IMR-90 (cell line): Measurements from ENCODE around the gene RELL1. TPM values are rescaled to one million over a fixed set of nuclear protein-coding genes. Genes with fewer than 3 reads are reported as not detected.

Experiments used
- ATAC-seq: fragments of 200-7000 bp; cut with Tn5 transposase; 2 replicates; pipeline ENCODE4 v1.9.1; 2020; ENCODE audit warnings: low read depth, mild to moderate bottlenecking, moderate library complexity
- BruUV-seq: library from RNA; stranded (reverse); fragments of 400-500 nt; replicated peaks from 2 replicates; lab custom pipeline; 2021; lab: Mats Ljungman, UMichigan
- CTCF ChIA-PET: fragments of 300-600 bp; formaldehyde crosslinking; extraction: SDS; loops from one replicate; lab custom pipeline; 2021; ENCODE audit warnings: antibody characterized with exemption; lab: Yijun Ruan, JAX
- POLR2A ChIA-PET: fragments of 300-600 bp; sonication (Branson Sonifier 250); formaldehyde crosslinking; loops from one replicate; lab custom pipeline; 2022; ENCODE audit warnings: antibody characterized with exemption; ENCODE audit not compliant: unreplicated experiment; lab: Charles Lee
- DNase-seq: peaks from one replicate; pipeline ENCODE4 v3.0.0; 2013
- H2AFZ ChIP-seq: replicated peaks from 2 replicates; pipeline ENCODE3; 2013; ENCODE audit warnings: low read length, mild to moderate bottlenecking; ENCODE audit not compliant: poor library complexity
- H2AK5ac ChIP-seq: 2 replicates; pipeline ENCODE4 v1.6.1; 2013; ENCODE audit warnings: low read depth, low read length, inconsistent platforms
- H2AK9ac ChIP-seq: replicated peaks from 2 replicates; pipeline ENCODE3; 2013; ENCODE audit warnings: mild to moderate bottlenecking, low read depth, low read length, moderate library complexity; ENCODE audit not compliant: poor library complexity
- H2BK120ac ChIP-seq: 2 replicates; pipeline ENCODE4 v1.6.1; 2013; ENCODE audit warnings: low read depth, low read length, inconsistent platforms
- H2BK15ac ChIP-seq: 3 replicates; pipeline ENCODE4 v1.6.1; 2013; ENCODE audit warnings: low read depth, low read length, inconsistent platforms
- H2BK20ac ChIP-seq: 2 replicates; pipeline ENCODE4 v1.6.1; 2013; ENCODE audit warnings: low read depth, mild to moderate bottlenecking, inconsistent platforms, low read length, moderate library complexity
- H2BK5ac ChIP-seq: 2 replicates; pipeline ENCODE4 v1.6.1; 2013; ENCODE audit warnings: mild to moderate bottlenecking, low read depth, low read length, inconsistent platforms; ENCODE audit not compliant: poor library complexity, severe bottlenecking
- H3K14ac ChIP-seq: replicated peaks from 2 replicates; pipeline ENCODE4 v1.6.1; 2013; ENCODE audit warnings: low read depth, low read length, inconsistent platforms
- H3K18ac ChIP-seq: 2 replicates; pipeline ENCODE4 v1.6.1; 2013; ENCODE audit warnings: low read depth, low read length, control low read depth
- H3K23ac ChIP-seq: 2 replicates; pipeline ENCODE4 v1.6.1; 2013; ENCODE audit warnings: low read depth, low read length, inconsistent platforms
- H3K27ac ChIP-seq: 2 replicates; pipeline ENCODE4 v1.5.1; 2013; ENCODE audit warnings: mild to moderate bottlenecking, control low read depth, low read length; ENCODE audit not compliant: insufficient read depth
- H3K27me3 ChIP-seq: 2 replicates; pipeline ENCODE4 v1.6.1; 2013; ENCODE audit warnings: low read length; ENCODE audit not compliant: control insufficient read depth, insufficient read depth
- H3K36me3 ChIP-seq: 2 replicates; pipeline ENCODE4 v1.6.1; 2013; ENCODE audit warnings: low read length, mixed read lengths; ENCODE audit not compliant: control insufficient read depth, insufficient read depth
- H3K4ac ChIP-seq: 2 replicates; pipeline ENCODE4 v1.6.1; 2013; ENCODE audit warnings: low read depth, low read length, inconsistent platforms
- H3K4me1 ChIP-seq: 2 replicates; pipeline ENCODE4 v1.6.1; 2013; ENCODE audit warnings: low read length, mixed read lengths; ENCODE audit not compliant: control insufficient read depth, insufficient read depth
- H3K4me2 ChIP-seq: 2 replicates; pipeline ENCODE4 v1.6.1; 2013; ENCODE audit warnings: low read depth, mild to moderate bottlenecking, control low read depth, low read length, moderate library complexity
- H3K4me3 ChIP-seq: 2 replicates; pipeline ENCODE4 v1.5.1; 2013; ENCODE audit warnings: low read depth, mild to moderate bottlenecking, control low read depth, low read length, moderate library complexity; ENCODE audit not compliant: insufficient read depth
- H3K56ac ChIP-seq: 2 replicates; pipeline ENCODE4 v1.6.1; 2013; ENCODE audit warnings: low read length, inconsistent platforms; ENCODE audit not compliant: insufficient read depth; ENCODE audit errors: extremely low read depth
- H3K79me1 ChIP-seq, 2 experiments: 2 replicates each; pipeline ENCODE4 v1.6.1; 2013; ENCODE audit warnings: low read length in 2 of 2, inconsistent platforms in 1 of 2, low read depth in 1 of 2
- H3K9ac ChIP-seq: 2 replicates; pipeline ENCODE4 v1.6.1; 2013; ENCODE audit warnings: low read depth, low read length, control low read depth
- H3K9me1 ChIP-seq: 2 replicates; pipeline ENCODE4 v1.6.1; 2013; ENCODE audit warnings: low read length, inconsistent platforms; ENCODE audit not compliant: insufficient read depth
- H3K9me3 ChIP-seq: 2 replicates; pipeline ENCODE4 v1.6.1; 2013; ENCODE audit warnings: low read length; ENCODE audit not compliant: control insufficient read depth, insufficient read depth
- H4K20me1 ChIP-seq: 2 replicates; pipeline ENCODE4 v1.6.1; 2013; ENCODE audit warnings: low read length, inconsistent platforms; ENCODE audit not compliant: insufficient read depth
- H4K5ac ChIP-seq: 2 replicates; pipeline ENCODE4 v1.6.1; 2013; ENCODE audit warnings: mild to moderate bottlenecking, low read depth, low read length, control low read depth
- H4K8ac ChIP-seq, 2 experiments: 2 replicates each; pipeline ENCODE4 v1.6.1; 2013; ENCODE audit warnings: low read depth in 2 of 2, low read length in 2 of 2, control low read depth in 1 of 2, inconsistent platforms in 1 of 2
- H4K91ac ChIP-seq: 2 replicates; pipeline ENCODE4 v1.6.1; 2013; ENCODE audit warnings: low read depth, low read length, inconsistent platforms; ENCODE audit not compliant: insufficient read depth
- BHLHE40 ChIP-seq: fragments of 150-350 bp; IDR thresholded peaks from 2 replicates; pipeline ENCODE4 v1.6.1; 2016; ENCODE audit warnings: mild to moderate bottlenecking, low read depth, low read length
- CEBPB ChIP-seq: IDR thresholded peaks from 2 replicates; pipeline ENCODE4 v1.6.1; 2012; ENCODE audit warnings: low read depth, low read length, improper control_type of control experiment
- CHD1 ChIP-seq: IDR thresholded peaks from 2 replicates; pipeline ENCODE4 v1.6.1; 2012; ENCODE audit warnings: low read depth, low read length, improper control_type of control experiment
- FOS ChIP-seq: fragments of 150-350 bp; IDR thresholded peaks from 2 replicates; pipeline ENCODE4 v1.6.1; 2016; ENCODE audit warnings: low read depth, low read length
- MXI1 ChIP-seq: IDR thresholded peaks from 2 replicates; pipeline ENCODE4 v1.6.1; 2012; ENCODE audit warnings: low read depth, mild to moderate bottlenecking, low read length, moderate library complexity, borderline replicate concordance
- RAD21 ChIP-seq: IDR thresholded peaks from 2 replicates; pipeline ENCODE4 v1.6.1; 2012; ENCODE audit warnings: low read length, improper control_type of control experiment
- RFX5 ChIP-seq: IDR thresholded peaks from 2 replicates; pipeline ENCODE4 v1.8.0; 2012; ENCODE audit warnings: low read depth, mild to moderate bottlenecking, low read length, moderate library complexity
- WGBS, 2 experiments: methylation state at CpG; one replicate each; pipeline versions ENCODE4 v1.1.5 to v1.1.7; 2013; ENCODE audit warnings: missing lambda C conversion rate in 2 of 2; ENCODE audit not compliant: insufficient read length in 1 of 2; ENCODE audit errors: extremely low coverage in 2 of 2; 5-methylcytosine and 5-hydroxymethylcytosine counted together
- dilution Hi-C: fragments of 300-500 bp; cut with HindIII; formaldehyde crosslinking; loops from one replicate; pipeline ENCODE4 v1.14.3; 2018; ENCODE audit warnings: low sequenced_read_pairs; ENCODE audit not compliant: unreplicated experiment
- in situ Hi-C: fragments of 300-500 bp; cut with MboI; formaldehyde crosslinking; loops from 3 replicates; pipeline ENCODE4 v1.14.3; 2019; ENCODE audit warnings: low sequenced_read_pairs, inconsistent platforms, mixed read lengths
- intact Hi-C: fragments of 100-400 bp; cut with micrococcal nuclease; formaldehyde crosslinking; loops from 2 replicates; pipeline ENCODE4 v1.10.0; 2022
- polyA plus RNA-seq, 3 experiments: library from polyadenylated mRNA; depleted of rRNA; stranded (reverse); fragments of >200 nt; gene quantifications; 2 replicates each; pipeline ENCODE4 v1.2.3, GENCODE V29; 2012; ENCODE audit warnings: low replicate concordance in 1 of 3
- total RNA-seq: library from RNA; depleted of rRNA; stranded (reverse); fragments of >200 nt; gene quantifications from 2 replicates; pipeline ENCODE4 v1.2.3, GENCODE V29; 2012
- TF ChIP-seq, protein P1 (sequence below): fragments of 150-350 bp; IDR thresholded peaks from 2 replicates; pipeline ENCODE4 v1.6.1; 2017; ENCODE audit warnings: mild to moderate bottlenecking, antibody characterized with exemption, low read length, low read depth

RELL1 gene
- total and polyA plus RNA-seq, 2 of the 4 experiments (the other 2 are of a cell fraction), result 6.8 to 39.6 TPM

DNA sequence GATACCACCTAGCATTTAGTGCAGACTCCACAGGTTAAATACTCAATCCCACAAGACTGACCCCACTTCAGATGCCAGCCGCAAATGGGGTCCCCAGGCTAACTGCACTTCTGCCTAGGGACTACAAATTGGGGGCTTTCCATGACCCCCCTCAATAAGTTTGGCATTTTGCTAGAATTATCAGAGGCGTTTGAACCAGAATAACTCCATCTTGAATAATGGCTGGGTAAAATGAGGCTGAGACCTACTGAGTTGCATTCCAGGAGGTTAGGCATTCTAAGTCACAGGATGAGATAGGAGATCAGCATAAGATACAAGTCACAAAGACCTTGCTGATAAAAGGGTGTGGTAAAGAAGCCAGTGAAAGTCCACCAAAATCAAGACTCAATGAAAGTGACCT is 15.1 kb downstream of the RELL1 start:
- DNase-seq (no peak), ATAC-seq (no peak)
- no peak overlapping the region for H3K4ac ChIP-seq
- dilution Hi-C loops (no loop called here), in situ Hi-C loops (no loop called here), intact Hi-C loops (no loop called here)
- H3K36me3 ChIP-seq, result peaks cover 1% of the 10 kb centered on the region; the same call in 1 of the 2 replicates
- no TSS peak for BruUV-seq
- TF ChIP-seq BHLHE40 (no peak), FOS (no peak), RAD21 (no peak), CEBPB (no peak), CHD1 (no peak), MXI1 (no peak), RFX5 (no peak)
- TF ChIP-seq, protein P1, sequence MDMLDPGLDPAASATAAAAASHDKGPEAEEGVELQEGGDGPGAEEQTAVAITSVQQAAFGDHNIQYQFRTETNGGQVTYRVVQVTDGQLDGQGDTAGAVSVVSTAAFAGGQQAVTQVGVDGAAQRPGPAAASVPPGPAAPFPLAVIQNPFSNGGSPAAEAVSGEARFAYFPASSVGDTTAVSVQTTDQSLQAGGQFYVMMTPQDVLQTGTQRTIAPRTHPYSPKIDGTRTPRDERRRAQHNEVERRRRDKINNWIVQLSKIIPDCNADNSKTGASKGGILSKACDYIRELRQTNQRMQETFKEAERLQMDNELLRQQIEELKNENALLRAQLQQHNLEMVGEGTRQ, result no peak
- H4K20me1 ChIP-seq, result peaks cover 6% of the 10 kb centered on the region; the same call in 1 of the 2 replicates
- H3K9me3 ChIP-seq, result no peaks in the 10 kb centered on the region
- H2AK9ac ChIP-seq, result no peak overlapping the region
- no peak overlapping the region for H2BK20ac ChIP-seq
- ChIA-PET CTCF (no interaction called here), POLR2A (no interaction called here)
- no peak overlapping the region for H3K9ac ChIP-seq
- peaks cover 8% of the 10 kb centered on the region for H3K9me1 ChIP-seq
- peaks cover 23 to 44% of the 10 kb centered on the region in 2 experiments for H3K79me1 ChIP-seq
- no CpG with 5 or more reads among the region's 2 CpGs for WGBS, 2 experiments
- H3K56ac ChIP-seq, result no peak overlapping the region
- H3K27ac ChIP-seq, result no peak overlapping the region
- H2BK15ac ChIP-seq, result no peak overlapping the region
- H3K23ac ChIP-seq, result no peak overlapping the region
- no peak overlapping the region for H3K14ac ChIP-seq
- no peak overlapping the region for H3K18ac ChIP-seq
- H3K4me3 ChIP-seq, result no peak overlapping the region
- H3K4me2 ChIP-seq, result no peak overlapping the region
- peaks cover 6% of the 10 kb centered on the region; the same call in 1 of the 2 replicates for H3K4me1 ChIP-seq
- no peaks in the 10 kb centered on the region for H3K27me3 ChIP-seq
- H2BK120ac ChIP-seq, result no peak overlapping the region
- no peak overlapping the region for H2AFZ ChIP-seq
- H4K5ac ChIP-seq, result no peak overlapping the region
- no peak overlapping the region for H4K8ac ChIP-seq
- H2AK5ac ChIP-seq, result no peak overlapping the region
- H4K91ac ChIP-seq, result no peak overlapping the region
- no peak overlapping the region for H2BK5ac ChIP-seq
